Kasumi-1 (cell line): ENCODE results near the gene TNNT3.
A peak's percentile ranks its signal among the peaks of the same experiment; 100 is the strongest.
"Not testable (repeated sequence)": the region's sequence is repeated elsewhere in the genome, so short reads cannot be mapped to it uniquely, and the experiment has no call there.

Source experiments
- DNase-seq, 2 experiments: peaks; one replicate each; lab custom pipeline; 2025; lab: John Stamatoyannopoulos, UW

TNNT3 gene

DNA sequence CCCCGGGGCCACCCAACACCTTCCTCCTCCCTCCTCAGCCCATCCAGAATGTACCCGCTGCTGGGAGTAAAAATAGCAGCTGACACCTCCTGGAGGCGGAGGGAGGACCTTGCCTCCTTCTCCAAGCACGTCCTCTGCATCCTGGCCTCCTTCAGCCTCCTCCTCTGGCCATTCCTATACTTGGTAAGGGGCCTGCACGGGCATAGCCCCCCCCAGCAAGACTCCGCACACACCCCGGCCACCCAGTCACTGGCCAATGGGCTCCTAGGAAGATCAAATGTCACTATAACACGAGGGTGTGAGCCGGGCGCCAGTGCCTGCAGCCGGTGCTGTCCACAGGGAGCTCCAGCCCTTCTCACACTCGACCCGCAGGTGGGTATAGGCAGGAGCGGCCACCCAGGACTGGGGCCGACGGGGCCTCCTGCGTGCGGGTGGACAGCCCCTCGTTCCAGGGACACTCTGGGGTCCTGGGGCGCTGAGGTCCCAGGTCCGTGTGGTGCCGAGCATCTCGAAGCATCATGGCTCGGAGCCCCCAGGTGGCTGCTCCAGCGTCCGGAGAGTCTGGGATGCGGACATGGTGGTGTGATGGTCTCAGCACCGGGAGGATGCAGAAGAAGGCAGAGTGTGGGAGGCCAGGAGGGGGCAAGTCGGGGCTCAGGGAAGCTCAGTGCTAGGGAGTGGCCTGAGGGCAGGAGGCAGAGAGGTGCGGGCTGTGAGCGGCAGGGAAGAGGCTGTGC, at the start of gene TNNT3:
Gene TNNT3 (plus strand): TSS at position 313 of the 737 bp plus-strand sequence. CDS start 3,172 bp downstream, outside the sequence.
- DNase-seq, result no peak

- DNase-seq, result no peak
Measured at GRCh38 chr11:1870326-1870696, 49.2 kb upstream of the TNNT3 start.

- DNase-seq, result no peak
Measured at GRCh38 chr11:1870721-1871466, 48.6 kb upstream of the TNNT3 start.

GRCh38 chr11:1871531-1871930, 48.0 kb upstream of the TNNT3 start:
- DNase-seq, result no peak

DNA sequence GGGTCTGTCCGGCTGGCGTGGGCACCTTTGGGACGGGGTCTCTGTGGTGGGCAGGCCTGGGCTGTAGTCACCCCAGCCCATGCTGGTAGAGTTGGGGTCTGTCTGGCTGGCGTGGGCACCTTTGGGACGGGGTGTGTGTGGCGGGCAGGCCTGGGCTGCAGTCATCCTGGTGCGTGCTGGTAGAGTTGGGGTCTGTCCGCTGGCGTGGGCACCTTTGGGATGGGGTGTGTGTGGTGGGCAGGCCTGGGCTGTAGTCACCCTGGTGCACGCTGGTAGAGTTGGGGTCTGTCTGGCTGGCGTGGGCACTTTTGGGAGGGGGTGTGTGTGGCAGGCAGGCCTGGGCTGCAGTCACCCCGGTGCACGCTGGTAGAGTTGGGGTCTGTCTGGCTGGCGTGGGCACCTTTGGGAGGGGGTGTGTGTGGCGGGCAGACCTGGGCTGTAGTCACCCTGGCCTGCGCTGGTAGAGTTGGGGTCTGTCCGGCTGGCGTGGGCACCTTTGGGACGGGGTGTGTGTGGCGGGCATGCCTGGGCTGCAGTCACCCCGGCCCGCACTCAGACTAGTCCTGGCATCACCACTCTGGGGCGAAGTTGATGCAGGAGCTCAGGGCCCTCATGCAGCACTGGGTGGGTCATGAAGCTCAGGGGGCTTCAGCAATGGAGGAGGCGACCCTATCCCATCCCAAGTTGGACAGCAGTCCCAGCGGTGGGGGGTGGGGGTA, 47.1 kb upstream of the TNNT3 start:
- no peak for DNase-seq

DNA sequence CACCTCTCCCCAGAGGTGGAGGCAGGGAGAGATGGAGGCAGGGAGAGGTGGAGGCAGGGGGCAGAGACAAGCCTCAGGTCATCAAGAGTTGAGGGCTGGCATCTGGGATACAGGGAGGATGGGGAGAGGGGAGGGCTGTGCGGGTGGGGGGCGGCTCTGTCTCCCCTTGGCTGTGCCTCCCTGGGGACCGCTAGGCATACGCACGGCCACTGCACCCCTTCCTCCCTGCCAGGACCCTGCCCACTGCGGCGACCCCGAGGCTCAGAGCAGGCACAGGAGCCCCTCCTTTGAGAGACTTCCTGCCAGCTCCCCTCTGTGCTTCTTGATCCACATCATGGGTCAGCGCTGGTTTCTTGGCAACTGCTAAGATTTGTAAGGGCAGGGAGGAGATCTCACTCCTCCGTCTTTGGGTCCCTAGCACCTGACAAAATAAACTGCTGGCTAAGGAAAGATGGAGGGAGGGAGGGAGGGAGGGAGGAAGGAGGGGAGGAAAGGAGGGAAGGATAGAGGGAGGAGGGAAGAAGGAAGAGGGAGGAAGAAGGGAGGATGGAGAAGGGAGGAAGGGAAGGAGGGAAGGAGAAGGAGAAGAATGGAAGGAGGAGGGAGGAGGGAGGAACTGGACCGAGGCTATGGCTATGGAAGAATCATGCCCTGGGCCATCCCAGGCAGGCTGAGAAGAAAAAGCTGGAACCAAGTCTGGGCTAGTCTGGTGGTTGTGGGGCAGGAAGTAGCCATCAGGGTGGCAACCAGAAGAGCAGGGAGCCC, 46.3 kb upstream of the TNNT3 start:
- no peak for DNase-seq

GRCh38 chr11:1873813-1874150, 45.7 kb upstream of the TNNT3 start:
- not testable (repeated sequence) for DNase-seq

GRCh38 chr11:1874441-1875092, 44.9 kb upstream of the TNNT3 start:
- not testable (repeated sequence) for DNase-seq

DNA sequence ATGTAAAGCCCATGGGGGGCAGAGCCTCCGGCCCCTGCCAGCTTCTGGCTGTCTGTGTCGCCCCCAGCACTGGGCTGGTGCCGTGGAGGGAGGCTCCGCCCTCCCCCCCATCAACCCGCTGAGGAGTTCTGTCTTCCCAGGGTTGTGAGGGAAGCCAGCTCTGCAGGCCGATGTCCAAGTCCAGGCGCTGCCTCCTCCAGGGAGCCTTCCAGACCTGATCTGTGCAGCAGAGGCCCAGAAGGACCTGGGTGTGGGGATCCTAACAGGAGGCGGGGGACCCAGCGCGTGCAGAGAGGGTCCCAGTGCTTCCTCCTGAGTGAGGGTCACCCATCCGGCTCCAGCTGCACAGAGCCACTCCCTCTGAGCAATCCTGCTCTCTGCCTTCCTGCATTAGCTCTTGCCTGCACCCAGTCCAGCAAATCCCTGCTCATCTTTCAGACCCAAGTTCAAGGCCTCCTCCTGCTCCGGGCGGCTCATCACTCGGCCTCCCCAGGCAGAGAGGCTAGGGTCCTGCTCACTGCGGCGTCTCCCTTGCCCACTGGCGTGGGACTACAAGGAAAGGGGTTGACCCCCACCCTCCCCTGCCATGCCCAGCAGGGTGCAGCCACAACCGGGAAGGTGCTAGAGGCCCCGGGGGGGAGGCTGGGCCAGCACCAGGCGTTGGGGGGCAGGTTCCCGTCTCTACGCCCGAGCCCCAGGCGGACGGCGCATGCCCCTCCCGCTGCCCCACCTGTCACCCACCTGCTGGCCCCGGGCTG, 44.2 kb upstream of the TNNT3 start:
- DNase-seq, result no peak

GRCh38 chr11:1875851-1876301, 43.6 kb upstream of the TNNT3 start:
- DNase-seq, result not testable (repeated sequence)

- peak; percentile 34 to 39 for DNase-seq
Measured at GRCh38 chr11:1876361-1877063, 43.0 kb upstream of the TNNT3 start.

DNA sequence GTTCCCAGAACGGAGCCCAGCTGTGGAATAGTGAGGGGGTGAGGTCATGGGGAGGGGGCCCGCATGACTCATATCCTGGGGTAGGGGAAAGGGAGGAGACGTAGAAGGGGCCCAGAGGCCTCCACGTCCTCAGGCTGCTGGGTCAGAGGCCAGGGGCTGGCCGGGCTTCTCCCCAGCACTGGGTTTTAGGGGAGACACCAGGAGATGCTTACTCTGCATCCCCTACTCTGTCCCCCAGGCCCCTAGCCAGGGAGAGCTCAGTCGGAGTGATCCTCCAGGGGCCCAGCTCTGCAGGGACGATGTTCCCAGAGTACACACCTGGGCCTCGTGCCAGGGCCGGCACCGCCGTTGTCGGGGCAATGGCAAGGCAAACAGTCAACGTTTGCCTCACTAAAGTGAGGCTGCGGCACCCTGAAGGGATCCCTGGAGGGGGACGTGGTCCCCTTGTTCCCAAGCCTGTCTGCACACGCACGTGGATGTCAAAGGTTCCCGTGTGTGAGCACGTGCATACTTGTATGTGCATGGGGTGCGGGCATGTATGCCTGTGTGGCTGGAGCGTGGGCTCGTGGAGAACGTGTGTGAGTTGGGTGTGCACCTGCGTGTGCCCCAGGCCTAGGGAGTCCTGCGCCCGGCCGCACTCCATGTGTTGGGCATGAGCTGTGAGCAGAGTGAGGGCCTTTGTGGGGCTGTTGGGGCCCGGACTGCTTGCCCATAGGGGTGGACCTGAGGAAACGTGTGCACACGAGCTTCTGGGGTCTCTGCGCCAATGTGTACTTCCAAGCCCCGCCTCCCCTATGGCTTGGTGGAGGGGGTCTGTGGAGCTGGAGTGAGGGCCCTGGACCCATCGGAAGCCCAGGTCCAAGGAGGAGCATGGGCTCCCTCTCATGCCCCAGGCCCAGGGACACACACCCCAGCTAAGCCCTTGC, 42.0 kb upstream of the TNNT3 start:
- no peak for DNase-seq

GRCh38 chr11:1878137-1879031, 41.1 kb upstream of the TNNT3 start:
- DNase-seq, result no peak

GRCh38 chr11:1879342-1879940, 40.1 kb upstream of the TNNT3 start:
- DNase-seq, result no peak

- no peak for DNase-seq
Measured at GRCh38 chr11:1879941-1880720, 39.4 kb upstream of the TNNT3 start.

DNA sequence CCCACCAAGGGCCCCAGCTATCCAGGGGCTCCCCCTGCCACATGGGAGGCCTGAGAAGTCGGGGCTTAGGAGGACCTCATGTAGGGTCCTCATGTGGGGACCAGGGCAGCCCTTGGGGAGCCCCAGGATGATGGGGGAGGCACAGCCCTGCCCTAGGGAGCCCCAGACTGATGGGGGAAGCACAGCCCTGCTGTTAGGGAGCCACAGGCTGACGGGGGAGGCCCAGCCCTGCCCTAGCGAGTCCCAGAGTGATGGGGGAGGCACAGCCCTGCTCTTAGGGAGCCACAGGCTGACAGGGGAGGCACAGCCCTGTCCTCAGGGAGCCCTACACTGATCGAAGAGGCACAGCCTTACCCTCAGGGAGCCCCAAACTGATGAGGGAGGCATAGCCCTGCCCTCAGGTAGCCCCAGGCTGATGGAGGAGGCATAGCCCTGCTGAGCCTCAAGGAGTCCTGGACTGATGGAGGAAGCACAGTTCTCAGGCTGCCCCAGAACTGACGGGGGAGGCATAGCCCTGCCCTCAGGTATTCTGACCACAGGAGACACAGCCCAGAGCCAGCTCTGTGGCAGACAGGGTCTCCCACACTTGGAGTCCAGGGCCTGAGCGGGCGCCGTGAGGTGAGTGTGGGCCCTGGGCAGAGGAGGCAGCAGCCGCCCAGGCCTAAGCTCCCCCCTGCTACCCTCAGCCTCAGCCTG, 38.6 kb upstream of the TNNT3 start:
- DNase-seq, result no peak
